Erythroblast (primary cell): ENCODE data around the gene B3GLCT.

Experiments
- GATA1 ChIP-seq: IDR thresholded peaks from 2 replicates; pipeline ENCODE4 v1.6.1; 2011; ENCODE audit warnings: low read depth, mild to moderate bottlenecking, control low read depth, low read length, moderate library complexity
- POLR2A ChIP-seq: IDR thresholded peaks from 2 replicates; pipeline ENCODE4 v1.6.1; 2011; ENCODE audit warnings: mild to moderate bottlenecking, low read length

DNA sequence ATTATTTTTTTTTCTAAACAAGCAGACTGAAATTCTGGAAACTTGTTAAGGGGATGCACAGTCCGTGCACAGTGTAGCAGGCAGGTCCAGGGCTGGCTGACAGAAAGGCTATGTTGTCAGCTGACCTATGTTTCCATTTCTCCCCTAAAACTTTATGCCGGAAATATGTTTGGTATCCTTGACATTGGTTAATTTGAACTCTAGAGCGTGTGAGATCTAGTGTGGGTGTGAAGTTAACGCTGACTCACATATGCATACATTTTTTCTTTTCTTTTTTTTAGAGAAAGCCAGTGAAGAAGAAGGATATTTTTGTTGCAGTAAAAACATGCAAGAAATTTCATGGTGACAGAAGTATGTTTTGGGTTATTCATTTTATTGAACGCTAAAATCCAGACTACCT lies 76.6 kb downstream of the B3GLCT start:
- TF ChIP-seq POLR2A: no peak
- no peak for TF ChIP-seq GATA1
